ENCODE measurements around the gene RPS27. TPM values are rescaled to one million over a fixed set of nuclear protein-coding genes. Genes with fewer than 3 reads are reported as not detected.
A peak's percentile ranks its signal among the peaks of the same experiment; 100 is the strongest.

Gene RPS27
- 2,370 and 2,920 TPM in 2 replicates for total RNA-seq (ENCODE audit: low replicate concordance)
- long read RNA-seq, transcript RPS27-201 (4 exons, 359 nt), result major isoform, 1,100 of 1,112 reads
- long read RNA-seq, partial matches to known transcripts, result 1 of 1,112 reads
- long read RNA-seq, other reads (novel, unspliced or antisense), result 8 of 1,112 reads

DNA sequence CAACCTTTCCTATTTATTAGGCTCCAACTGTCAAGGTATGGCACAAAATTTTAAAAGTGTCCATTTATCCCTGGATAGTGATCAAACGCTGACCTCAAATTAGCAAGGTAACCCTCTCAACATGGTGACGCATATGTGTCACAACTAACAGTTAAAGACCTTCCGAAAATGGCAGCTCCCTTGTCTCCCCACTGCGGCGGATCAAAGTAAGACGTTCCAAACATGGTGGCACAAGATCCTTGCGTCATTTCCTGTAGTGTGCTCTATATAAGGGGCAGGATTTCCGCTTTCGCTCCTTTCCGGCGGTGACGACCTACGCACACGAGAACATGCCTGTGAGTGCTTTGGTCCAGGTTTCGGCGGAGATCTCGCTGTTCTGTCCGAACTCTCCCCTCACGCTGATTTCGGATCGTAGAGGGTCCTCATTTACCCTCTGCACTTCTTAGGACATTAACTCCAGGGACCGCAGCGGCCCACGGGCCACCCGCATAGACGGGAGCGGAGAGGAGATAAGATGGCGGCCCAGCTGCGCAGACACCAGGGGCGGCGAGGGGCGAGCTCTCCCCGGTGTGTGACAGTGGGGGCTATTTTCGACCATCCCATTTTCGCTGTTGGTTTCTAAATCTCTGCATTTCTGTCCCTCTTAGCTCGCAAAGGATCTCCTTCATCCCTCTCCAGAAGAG is at the start of gene RPS27:
Gene RPS27, plus strand, starts transcription at position 295 of the 683 bp plus-strand sequence. Its CDS starts 35 bp downstream, at position 330.
- no peaks in the 10 kb centered on the region for H3K27me3 Mint-ChIP-seq
- peak within 1 kb of the TSS; percentile 96 for H3K4me3 Mint-ChIP-seq
- peaks cover 31% of the 10 kb centered on the region for H3K4me1 Mint-ChIP-seq (ENCODE audit: unreplicated experiment)
- peak; percentile 82 for DNase-seq (ENCODE audit: extremely low spot score, unreplicated experiment)
- peaks cover 31% of the 10 kb centered on the region for H3K36me3 Mint-ChIP-seq
- peaks cover 4% of the 10 kb centered on the region for H3K9me3 Mint-ChIP-seq
- H3K27ac Mint-ChIP-seq, result peak within 1 kb of the TSS; percentile 95
- TF ChIP-seq, protein P1, sequence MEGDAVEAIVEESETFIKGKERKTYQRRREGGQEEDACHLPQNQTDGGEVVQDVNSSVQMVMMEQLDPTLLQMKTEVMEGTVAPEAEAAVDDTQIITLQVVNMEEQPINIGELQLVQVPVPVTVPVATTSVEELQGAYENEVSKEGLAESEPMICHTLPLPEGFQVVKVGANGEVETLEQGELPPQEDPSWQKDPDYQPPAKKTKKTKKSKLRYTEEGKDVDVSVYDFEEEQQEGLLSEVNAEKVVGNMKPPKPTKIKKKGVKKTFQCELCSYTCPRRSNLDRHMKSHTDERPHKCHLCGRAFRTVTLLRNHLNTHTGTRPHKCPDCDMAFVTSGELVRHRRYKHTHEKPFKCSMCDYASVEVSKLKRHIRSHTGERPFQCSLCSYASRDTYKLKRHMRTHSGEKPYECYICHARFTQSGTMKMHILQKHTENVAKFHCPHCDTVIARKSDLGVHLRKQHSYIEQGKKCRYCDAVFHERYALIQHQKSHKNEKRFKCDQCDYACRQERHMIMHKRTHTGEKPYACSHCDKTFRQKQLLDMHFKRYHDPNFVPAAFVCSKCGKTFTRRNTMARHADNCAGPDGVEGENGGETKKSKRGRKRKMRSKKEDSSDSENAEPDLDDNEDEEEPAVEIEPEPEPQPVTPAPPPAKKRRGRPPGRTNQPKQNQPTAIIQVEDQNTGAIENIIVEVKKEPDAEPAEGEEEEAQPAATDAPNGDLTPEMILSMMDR (conservative IDR thresholded peaks at IDR 0.05), result no peak

DNA sequence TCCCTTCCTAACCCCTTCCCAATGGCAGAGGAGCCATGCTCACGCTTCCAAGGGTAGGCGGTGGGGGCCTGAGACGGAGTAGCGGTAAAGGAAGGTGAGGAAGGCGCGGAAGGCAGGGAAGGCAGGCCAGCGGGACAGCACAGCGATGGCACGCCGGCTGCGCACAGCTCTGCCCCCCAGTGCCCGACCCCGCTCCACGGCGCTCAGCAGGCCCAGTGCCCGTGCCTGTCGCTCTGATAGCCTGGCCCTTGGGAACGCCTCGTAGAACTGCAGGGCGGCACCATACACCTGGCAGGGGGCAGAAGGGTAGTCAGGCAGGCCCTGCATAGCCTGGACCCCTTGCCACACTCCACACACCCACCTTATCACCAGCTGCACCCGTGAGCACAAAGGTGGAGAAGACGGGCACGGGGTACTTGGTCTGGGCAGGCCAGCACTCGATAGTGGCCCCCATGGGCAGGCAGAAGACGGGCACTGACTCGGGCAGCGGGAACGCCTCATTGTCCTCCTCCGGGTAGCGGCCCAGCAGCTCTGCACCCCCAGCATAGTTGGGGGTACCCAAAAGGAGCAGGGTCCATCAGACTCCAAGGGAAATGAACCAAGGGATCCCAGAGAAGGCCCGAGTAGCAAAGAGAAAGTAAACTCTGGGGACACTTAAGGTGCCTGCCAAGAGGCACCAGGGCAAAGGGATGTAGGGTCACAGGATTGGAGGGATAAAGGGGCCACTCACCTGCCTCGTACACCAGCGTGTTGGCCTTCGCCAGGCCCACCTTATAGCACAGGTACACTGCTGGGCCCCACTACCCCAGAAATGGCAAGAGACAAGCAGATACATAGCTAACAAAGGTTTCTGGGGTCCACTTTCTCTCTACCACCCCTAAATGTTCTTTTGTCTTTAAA is 48.5 kb upstream of the RPS27 start:
- TF ChIP-seq, protein P1 (conservative IDR thresholded peaks at IDR 0.05), result no peak
- DNase-seq (ENCODE audit: extremely low spot score, unreplicated experiment), result no peak
- H3K27me3 Mint-ChIP-seq, result no peaks in the 10 kb centered on the region
- H3K27ac Mint-ChIP-seq, result no peak overlapping the region
- no peaks in the 10 kb centered on the region for H3K36me3 Mint-ChIP-seq
- H3K4me1 Mint-ChIP-seq (ENCODE audit: unreplicated experiment), result peaks cover 7% of the 10 kb centered on the region
- no peak overlapping the region for H3K4me3 Mint-ChIP-seq
- no peaks in the 10 kb centered on the region for H3K9me3 Mint-ChIP-seq

DNA sequence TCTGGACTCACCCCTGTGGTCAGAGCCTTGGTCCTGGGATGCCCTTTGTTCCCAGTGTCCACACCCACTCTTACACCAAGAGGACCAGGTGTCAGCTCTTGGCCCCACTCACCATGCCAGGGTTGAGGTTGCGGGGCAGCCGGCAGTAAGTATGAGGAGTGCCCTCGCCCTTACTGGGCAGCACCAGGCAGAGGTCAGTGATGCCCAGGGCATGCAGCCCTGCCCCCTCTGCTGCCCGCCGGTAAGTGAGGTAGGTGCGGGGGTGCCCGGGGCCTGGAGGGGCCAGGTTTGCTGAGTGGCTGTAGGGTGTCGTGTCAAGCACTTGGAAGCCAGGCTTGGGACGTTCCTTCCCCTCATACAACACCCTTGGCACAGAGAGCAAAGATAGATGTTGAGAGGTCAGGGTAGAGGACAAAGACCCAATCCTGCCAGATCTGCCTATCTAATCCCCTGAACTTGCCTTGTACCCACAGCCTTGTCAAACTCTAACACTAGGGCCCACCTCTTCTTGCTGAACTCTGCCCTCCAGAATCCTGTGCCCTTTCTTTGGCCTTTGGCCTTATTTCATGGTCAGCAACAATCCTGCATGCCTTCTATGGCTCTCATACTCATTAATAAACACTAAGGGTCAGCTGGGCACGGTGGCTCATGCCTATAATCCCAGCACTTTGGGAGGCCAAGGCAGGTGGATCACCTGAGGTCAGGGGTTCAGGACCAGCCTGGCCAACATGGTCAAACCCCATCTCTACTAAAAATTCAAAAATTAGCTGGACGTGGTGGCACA is 47.6 kb upstream of the RPS27 start:
- Mint-ChIP-seq H3K9me3 (no peaks in the 10 kb centered on the region), H3K4me3 (no peak overlapping the region), H3K27ac (no peak overlapping the region), H3K4me1 (ENCODE audit: unreplicated experiment) (peaks cover 7% of the 10 kb centered on the region), H3K36me3 (no peaks in the 10 kb centered on the region), H3K27me3 (no peaks in the 10 kb centered on the region)
- TF ChIP-seq, protein P1 (conservative IDR thresholded peaks at IDR 0.05), result no peak
- DNase-seq (ENCODE audit: extremely low spot score, unreplicated experiment), result no peak

DNA sequence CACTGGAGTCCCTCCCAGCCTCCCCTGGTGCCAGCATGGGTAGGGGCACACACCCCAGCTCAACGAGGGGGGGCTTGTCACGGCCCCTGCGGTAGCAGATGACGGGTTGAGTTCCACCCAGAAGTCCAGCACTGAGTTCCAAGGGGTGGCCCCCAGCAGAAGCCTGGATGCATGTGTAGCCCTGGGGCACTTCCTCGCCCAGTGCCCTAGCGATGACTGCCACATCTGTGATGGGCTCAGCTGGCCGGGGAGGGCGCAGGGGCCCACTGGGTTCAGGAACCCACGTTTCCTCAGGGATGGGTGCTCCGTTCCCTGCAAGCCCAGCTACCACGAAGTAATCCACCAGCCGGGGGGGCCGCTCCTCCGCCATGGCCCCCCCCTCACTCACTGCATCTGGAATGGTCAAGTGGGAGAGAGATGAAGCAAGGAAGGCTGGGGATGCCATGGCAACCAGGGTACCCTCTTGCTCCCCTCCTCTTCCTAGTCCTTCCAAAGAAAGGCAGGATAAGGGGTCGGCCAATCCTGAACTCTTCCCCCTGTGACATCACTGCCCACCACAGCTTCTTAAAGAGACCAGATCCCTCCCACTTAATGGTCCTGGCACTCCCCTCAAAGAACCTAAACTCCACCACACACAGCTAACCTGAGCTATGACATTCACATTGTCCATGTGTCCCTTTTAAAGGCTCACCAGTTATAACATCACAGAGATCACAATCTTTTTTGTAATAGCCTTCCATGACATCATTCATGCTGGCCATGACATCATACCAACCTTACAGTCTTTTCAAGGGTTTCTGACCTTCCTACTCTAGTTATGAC is 46.3 kb upstream of the RPS27 start:
- Mint-ChIP-seq H3K36me3 (no peaks in the 10 kb centered on the region), H3K9me3 (no peaks in the 10 kb centered on the region), H3K27me3 (no peaks in the 10 kb centered on the region), H3K4me3 (peak overlapping the region; percentile 88), H3K27ac (peak overlapping the region; percentile 19), H3K4me1 (ENCODE audit: unreplicated experiment) (peaks cover 7% of the 10 kb centered on the region)
- no peak for DNase-seq (ENCODE audit: extremely low spot score, unreplicated experiment)
- TF ChIP-seq, protein P1 (conservative IDR thresholded peaks at IDR 0.05), result no peak

DNA sequence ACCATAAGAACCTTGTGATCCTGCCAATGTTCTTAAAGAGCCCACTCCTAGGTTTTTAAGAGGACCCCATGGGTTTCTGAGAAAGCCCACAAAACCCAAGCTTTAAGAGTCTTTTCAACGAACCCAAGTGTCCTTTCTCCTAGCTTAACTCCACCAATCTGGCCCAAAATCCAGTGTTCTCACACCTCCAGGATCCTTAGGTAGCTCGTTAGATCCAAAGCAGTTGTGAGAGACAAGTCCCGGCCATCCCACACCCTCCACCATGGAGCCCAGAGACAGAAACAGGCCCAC is 45.8 kb upstream of the RPS27 start:
- Mint-ChIP-seq H3K36me3 (no peaks in the 10 kb centered on the region), H3K27ac (peak overlapping the region; percentile 19), H3K9me3 (no peaks in the 10 kb centered on the region), H3K4me3 (peak overlapping the region; percentile 88), H3K27me3 (no peaks in the 10 kb centered on the region), H3K4me1 (ENCODE audit: unreplicated experiment) (peaks cover 7% of the 10 kb centered on the region)
- no peak for DNase-seq (ENCODE audit: extremely low spot score, unreplicated experiment)
- TF ChIP-seq, protein P1 (conservative IDR thresholded peaks at IDR 0.05), result no peak
